Epithelial cell of esophagus (primary cell): ENCODE results near the gene P4HA3.

Source experiments
- DNase-seq: peaks from one replicate; pipeline ENCODE4 v3.0.0; 2010; ENCODE audit warnings: low read depth
- H3K4me3 ChIP-seq: 2 replicates; pipeline ENCODE4 v1.5.1; 2011; ENCODE audit warnings: mild to moderate bottlenecking, low read length, control low read depth
- CTCF ChIP-seq: IDR thresholded peaks from 2 replicates; pipeline ENCODE4 v1.5.1; 2011; ENCODE audit warnings: low read depth, mild to moderate bottlenecking, low read length, control low read depth, inconsistent platforms; ENCODE audit not compliant: insufficient read depth; ENCODE audit errors: missing control alignments

Gene P4HA3

GRCh38 chr11:74299015-74299414, 12.4 kb downstream of the P4HA3 start:
- TF ChIP-seq CTCF = no peak
- no peak overlapping the region for H3K4me3 ChIP-seq
- no peak for DNase-seq

GRCh38 chr11:74297484-74297883, 14.0 kb downstream of the P4HA3 start:
- no peak for DNase-seq
- no peak overlapping the region for H3K4me3 ChIP-seq
- TF ChIP-seq CTCF = no peak

GRCh38 chr11:74288911-74289310, 22.5 kb downstream of the P4HA3 start:
- H3K4me3 ChIP-seq = no peak overlapping the region
- no peak for TF ChIP-seq CTCF
- DNase-seq = no peak

- H3K4me3 ChIP-seq = no peak overlapping the region
- no peak for TF ChIP-seq CTCF
- DNase-seq = peak; percentile 78
Observed at GRCh38 chr11:74288161-74288560, 23.3 kb downstream of the P4HA3 start.

- no peak for DNase-seq
- no peak for TF ChIP-seq CTCF
- no peak overlapping the region for H3K4me3 ChIP-seq
Observed at GRCh38 chr11:74284466-74284865, 27.0 kb downstream of the P4HA3 start.

GRCh38 chr11:74283580-74284180, 27.8 kb downstream of the P4HA3 start:
- no peak for DNase-seq
- no peak for TF ChIP-seq CTCF
- H3K4me3 ChIP-seq = no peak overlapping the region

GRCh38 chr11:74282914-74283371, 28.5 kb downstream of the P4HA3 start:
- no peak overlapping the region for H3K4me3 ChIP-seq
- no peak for DNase-seq
- no peak for TF ChIP-seq CTCF
